Right lobe of liver (tissue), 6 donors: Measurements from ENCODE around the gene ZMYND8. TPM values are rescaled to one million over a fixed set of nuclear protein-coding genes. Genes with fewer than 3 reads are reported as not detected.

Experiments used
- ATAC-seq, 4 donors: fragments of 200-7000 bp; cut with Tn5 transposase; one replicate each; pipeline ENCODE4 v1.9.1; 2020; ENCODE audit warnings: mild to moderate bottlenecking in 4 of 4, moderate library complexity in 4 of 4
- DNase-seq, 3 donors: peaks; one replicate each; pipeline ENCODE4 v3.0.0-alpha.2; 2020
- H3K27ac ChIP-seq, 3 donors: fragments of 200-600 bp; one replicate each; pipeline ENCODE4 v1.8.0; 2022
- H3K27me3 ChIP-seq, 2 donors: fragments of 200-600 bp; one replicate each; pipeline ENCODE4 v1.8.0; 2022
- H3K36me3 ChIP-seq, 4 donors: fragments of 200-600 bp; sonication (generic) in 1 of 4; one replicate each; pipeline versions ENCODE4 v1.5.1 to v1.8.0; 2017 to 2022; ENCODE audit warnings: control low read depth in 1 of 4
- H3K4me1 ChIP-seq, 4 donors: fragments of 200-600 bp; sonication (generic) in 1 of 4; one replicate each; pipeline versions ENCODE4 v1.5.1 to v1.8.0; 2017 to 2022; ENCODE audit warnings: control low read depth in 1 of 4
- H3K4me3 ChIP-seq, 3 donors: fragments of 200-600 bp; one replicate each; pipeline ENCODE4 v1.8.0; 2022
- H3K9me3 ChIP-seq, 4 donors: fragments of 200-600 bp; sonication (generic) in 1 of 4; one replicate each; pipeline versions ENCODE4 v1.5.1 to v1.8.0; 2017 to 2022; ENCODE audit warnings: control low read depth in 1 of 4
- CTCF ChIP-seq, 4 donors: fragments of 200-600 bp in 3 of 4; fragments of 450-650 bp in 1 of 4; IDR thresholded peaks; one replicate each; pipeline versions ENCODE4 v1.5.1 to v1.8.0; 2016 to 2022; ENCODE audit warnings: antibody characterized with exemption in 4 of 4, mild to moderate bottlenecking in 2 of 4
- POLR2A ChIP-seq: fragments of 450-650 bp; IDR thresholded peaks from one replicate; pipeline ENCODE4 v1.6.1; 2017; ENCODE audit warnings: antibody characterized with exemption, mild to moderate bottlenecking
- WGBS: methylation state at CpG from one replicate; pipeline ENCODE4 v1.1.6; 2018; ENCODE audit warnings: low coverage, low lambda C conversion rate; ENCODE audit not compliant: insufficient coverage; ENCODE audit errors: missing lambda C conversion rate; 5-methylcytosine and 5-hydroxymethylcytosine counted together
- intact Hi-C, 2 donors: fragments of 100-400 bp; cut with DNase I; formaldehyde crosslinking; loops; one replicate each; pipeline versions ENCODE4 v1.11.2 to v1.14.1; 2022
- total RNA-seq, 6 experiments: library from RNA; depleted of rRNA in 2 of 6; stranded (reverse); fragments of >200 nt in 2 of 6; fragmentation: NEBNext Ultra II Directional in 3 of 6; extraction: Animal tissue kit (Norgen Biotek cat#: 25700) in 3 of 6; gene quantifications; one replicate each; pipeline versions ENCODE4 v1.1.0 to v1.2.4, GENCODE V29; 2016 to 2023
- donor health status: DM: no; HTN: yes; CAD: no.
- donor health status: DM: no; HTN: no; CAD: no.
- donor health status: DM: no; HTN: no; CAD: no.
- donor health status: DM: no; HTN: yes; CAD: no.
- donor health status: DM: no; HTN: yes; CAD: no.

Gene ZMYND8
- total RNA-seq, 6 experiments from 2014 or later: 7.8 to 25.7 (median 13.8) TPM

- H3K9me3 ChIP-seq: no peaks in the 10 kb centered on the region
- TF ChIP-seq POLR2A: no peak
- no peak for TF ChIP-seq CTCF (IDR thresholded peaks at IDR 0.05)
- DNase-seq (no peak), ATAC-seq (peak; percentile 14 to 63 (median 44))
- 43% methylated on average over 1 of the region's 1 CpG for WGBS
- no peaks in the 10 kb centered on the region for H3K27me3 ChIP-seq
- H3K36me3 ChIP-seq: no peaks in the 10 kb centered on the region
- intact Hi-C loops: no loop called here
- peak overlapping the region in 2 of 3 donors; percentile 35 to 56 for H3K27ac ChIP-seq
- H3K4me3 ChIP-seq: no peak overlapping the region
- H3K4me1 ChIP-seq: peaks cover 0 to 36% (median 16%) of the 10 kb centered on the region in 4 donors
Observed at GRCh38 chr20:47328129-47328528, 28.4 kb downstream of the ZMYND8 start.

DNA sequence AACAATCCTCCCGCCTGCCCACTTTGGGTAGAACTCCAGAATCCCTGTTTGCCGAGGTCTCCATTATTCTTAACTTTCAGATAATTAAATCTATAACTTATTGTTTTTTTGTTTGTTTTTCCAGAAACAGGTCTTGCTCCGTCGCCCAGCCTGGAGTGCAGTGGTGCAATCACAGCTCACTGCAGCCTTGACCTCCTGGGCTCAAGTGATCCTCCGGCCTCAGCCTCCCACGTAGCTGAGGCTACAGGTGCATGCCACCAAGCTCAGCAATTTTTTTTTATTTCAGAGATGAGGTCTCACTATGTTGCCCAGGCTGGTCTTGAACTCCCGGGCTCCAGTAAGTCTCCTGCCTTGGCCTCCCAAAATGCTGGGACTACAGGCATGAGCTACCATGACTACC is 28.8 kb downstream of the ZMYND8 start:
- peaks cover 0 to 36% (median 16%) of the 10 kb centered on the region in 4 donors for H3K4me1 ChIP-seq
- H3K27ac ChIP-seq: no peak overlapping the region
- H3K4me3 ChIP-seq: no peak overlapping the region
- intact Hi-C loops: no loop called here
- DNase-seq (no peak), ATAC-seq (no peak)
- H3K9me3 ChIP-seq: no peaks in the 10 kb centered on the region
- no peaks in the 10 kb centered on the region for H3K27me3 ChIP-seq
- no peaks in the 10 kb centered on the region for H3K36me3 ChIP-seq
- 51% methylated on average over 7 of the region's 7 CpGs for whole genome bisulfite sequencing
- TF ChIP-seq POLR2A (no peak), CTCF (IDR thresholded peaks at IDR 0.05) (no peak)

DNA sequence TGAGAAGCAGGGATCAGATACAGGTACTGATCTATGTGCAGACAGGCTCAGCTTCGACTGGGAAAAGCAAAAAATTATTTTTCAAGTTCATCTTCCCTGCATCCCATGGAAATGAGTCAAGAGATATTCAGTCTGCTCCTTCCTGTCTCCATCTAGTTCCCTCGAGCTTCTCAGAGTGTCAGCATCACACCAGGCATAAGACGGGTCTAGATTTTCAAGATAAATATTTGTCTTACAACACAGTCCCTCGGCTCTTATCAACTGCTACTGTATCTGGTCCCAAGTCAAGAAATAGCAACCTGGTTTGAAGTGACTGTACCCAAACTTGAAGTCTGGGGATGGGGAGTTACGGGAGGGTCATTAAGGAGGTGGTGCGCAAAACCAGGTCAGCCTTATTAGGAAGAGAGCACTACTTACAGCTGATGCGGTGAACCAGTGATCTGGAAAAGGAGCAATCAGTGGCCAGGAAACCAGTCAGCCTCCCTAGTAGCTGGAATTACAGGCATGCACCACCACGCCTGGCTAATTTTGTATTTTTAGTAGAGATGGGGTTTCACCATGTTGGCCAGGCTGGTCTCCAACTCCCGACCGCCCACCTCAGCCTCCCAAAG is 29.7 kb downstream of the ZMYND8 start:
- H3K4me1 ChIP-seq: peaks cover 0 to 35% (median 17%) of the 10 kb centered on the region in 4 donors

GRCh38 chr20:47325242-47325641 is 31.3 kb downstream of the ZMYND8 start:
- intact Hi-C loops: no loop called here
- H3K9me3 ChIP-seq: no peaks in the 10 kb centered on the region
- H3K4me1 ChIP-seq: peaks cover 0 to 45% (median 22%) of the 10 kb centered on the region in 4 donors
- ATAC-seq (no peak), DNase-seq (no peak)
- no peak overlapping the region for H3K4me3 ChIP-seq
- H3K36me3 ChIP-seq: no peaks in the 10 kb centered on the region
- no peak for TF ChIP-seq POLR2A
- TF ChIP-seq CTCF (IDR thresholded peaks at IDR 0.05): no peak
- no peak overlapping the region for H3K27ac ChIP-seq
- no peaks in the 10 kb centered on the region for H3K27me3 ChIP-seq
- 100% methylated on average over 3 of the region's 6 CpGs for WGBS

More for the DNA sequence above, 29.7 kb downstream of the ZMYND8 start:
- Histone ChIP-seq H3K27me3 (no peaks in the 10 kb centered on the region), H3K9me3 (no peaks in the 10 kb centered on the region), H3K36me3 (no peaks in the 10 kb centered on the region), H3K27ac (no peak overlapping the region), H3K4me3 (no peak overlapping the region)
- DNase-seq: no peak
- ATAC-seq: no peak
- 55% methylated on average over 7 of the region's 10 CpGs for WGBS
- no peak for TF ChIP-seq POLR2A
- no peak for TF ChIP-seq CTCF (IDR thresholded peaks at IDR 0.05)
- intact Hi-C loops: no loop called here
